GM12891 (cell line): ENCODE measurements around the gene XXYLT1.

Experiments
- DNase-seq: peaks from one replicate; pipeline ENCODE4 v3.0.0; 2011; ENCODE audit warnings: low spot score; ENCODE audit not compliant: insufficient read length
- FAIRE-seq: peaks from 2 replicates; lab custom pipeline; 2011; peaks lifted over from hg19 to GRCh38; lab: Jason Lieb, UNC
- PAX5 ChIP-seq: IDR thresholded peaks from 2 replicates; pipeline ENCODE4 v1.6.1; 2011; ENCODE audit warnings: low read length, moderate library complexity, mild to moderate bottlenecking; ENCODE audit not compliant: insufficient read depth, severe bottlenecking
- POLR2A ChIP-seq: IDR thresholded peaks from 2 replicates; pipeline ENCODE4 v1.6.1; 2011; ENCODE audit warnings: low read depth, low read length, control low read depth
- POLR2AphosphoS5 ChIP-seq: IDR thresholded peaks from 2 replicates; pipeline ENCODE4 v1.6.1; 2011; ENCODE audit warnings: low read depth, low read length, control low read depth
- POU2F2 ChIP-seq: IDR thresholded peaks from 2 replicates; pipeline ENCODE4 v1.6.1; 2011; ENCODE audit warnings: low read depth, mild to moderate bottlenecking, control low read depth, low read length, moderate library complexity
- SPI1 ChIP-seq: IDR thresholded peaks from 2 replicates; pipeline ENCODE4 v1.6.1; 2011; ENCODE audit warnings: low read depth, low read length, control low read depth
- TAF1 ChIP-seq: IDR thresholded peaks from 2 replicates; pipeline ENCODE4 v1.6.1; 2011; ENCODE audit warnings: low read depth, low read length, control low read depth

The XXYLT1 gene

GRCh38 chr3:195047536-195047935 lies 223.4 kb downstream of the XXYLT1 start:
- FAIRE-seq = no peak
- no peak for TF ChIP-seq PAX5
- no peak for TF ChIP-seq POLR2A
- TF ChIP-seq POU2F2 = no peak
- DNase-seq = no peak

- FAIRE-seq = no peak
- DNase-seq = no peak
- TF ChIP-seq POLR2AphosphoS5 (no peak), SPI1 (no peak), POU2F2 (no peak), POLR2A (no peak), TAF1 (no peak), PAX5 (no peak)
Observed at GRCh38 chr3:195046441-195046840, 224.5 kb downstream of the XXYLT1 start.

GRCh38 chr3:195045481-195046210 lies 225.3 kb downstream of the XXYLT1 start:
- FAIRE-seq (no peak), DNase-seq (no peak)
- TF ChIP-seq POLR2AphosphoS5 (no peak), SPI1 (no peak), PAX5 (no peak), TAF1 (no peak), POLR2A (no peak)

GRCh38 chr3:195044411-195044810 lies 226.5 kb downstream of the XXYLT1 start:
- no peak for TF ChIP-seq SPI1
- TF ChIP-seq TAF1 = no peak
- no peak for TF ChIP-seq POLR2AphosphoS5
- TF ChIP-seq PAX5 = no peak
- no peak for TF ChIP-seq POU2F2
- no peak for TF ChIP-seq POLR2A
- DNase-seq = no peak
- FAIRE-seq = no peak

GRCh38 chr3:195043607-195044339 lies 227.2 kb downstream of the XXYLT1 start:
- FAIRE-seq = no peak
- no peak for DNase-seq
- no peak for TF ChIP-seq POLR2AphosphoS5
- TF ChIP-seq TAF1 = no peak
- no peak for TF ChIP-seq POLR2A
- TF ChIP-seq SPI1 = no peak
- TF ChIP-seq POU2F2 = no peak
- no peak for TF ChIP-seq PAX5

- FAIRE-seq = no peak
- no peak for DNase-seq
- no peak for TF ChIP-seq POLR2AphosphoS5
Observed at GRCh38 chr3:195042743-195043606, 228.0 kb downstream of the XXYLT1 start.

GRCh38 chr3:195041871-195042742 lies 228.9 kb downstream of the XXYLT1 start:
- no peak for DNase-seq
- no peak for TF ChIP-seq POU2F2
- FAIRE-seq = no peak

- no peak for DNase-seq
- no peak for FAIRE-seq
- TF ChIP-seq POLR2AphosphoS5 = no peak
- no peak for TF ChIP-seq POLR2A
Observed at GRCh38 chr3:195040773-195041520, 230.0 kb downstream of the XXYLT1 start.

- FAIRE-seq = no peak
- TF ChIP-seq POLR2AphosphoS5 (no peak), TAF1 (no peak), POLR2A (no peak), POU2F2 (no peak), SPI1 (no peak), PAX5 (no peak)
Observed at GRCh38 chr3:195040094-195040493, 230.9 kb downstream of the XXYLT1 start.

More at GRCh38 chr3:195040094-195040493, 230.9 kb downstream of the XXYLT1 start:
- no peak for DNase-seq
